Gastroesophageal sphincter (tissue), 4 donors: ENCODE measurements around the gene DDX51. TPM values are rescaled to one million over a fixed set of nuclear protein-coding genes. Genes with fewer than 3 reads are reported as not detected.
"Not testable (repeated sequence)": the region's sequence is repeated elsewhere in the genome, so short reads cannot be mapped to it uniquely, and the experiment has no call there.

ENCODE experiments used
- ATAC-seq: fragments of 150-250 bp; one replicate; pipeline ENCODE4 v1.9.1; 2016; ENCODE audit warnings: mild to moderate bottlenecking, moderate library complexity
- H3K27ac ChIP-seq, 4 donors: fragments of 200-600 bp; sonication (generic) in 3 of 4; 1 replicate in 3 of 4; 2 replicates in 1 of 4; pipeline ENCODE4 v1.5.1; 2016 to 2019
- H3K27me3 ChIP-seq: fragments of 200-600 bp; sonication (generic); one replicate; pipeline ENCODE4 v1.5.1; 2019
- H3K36me3 ChIP-seq, 2 donors: fragments of 200-600 bp; sonication (generic); one replicate each; pipeline ENCODE4 v1.5.1; 2019; ENCODE audit warnings: control low read depth in 1 of 2
- H3K4me1 ChIP-seq, 3 donors: fragments of 200-600 bp; sonication (generic); 1 replicate in 2 of 3; 2 replicates in 1 of 3; pipeline ENCODE4 v1.5.1; 2016 to 2019; ENCODE audit warnings: control low read depth in 2 of 3
- H3K4me3 ChIP-seq, 2 donors: fragments of 200-600 bp; sonication (generic); one replicate each; pipeline ENCODE4 v1.5.1; 2019; ENCODE audit warnings: mild to moderate bottlenecking in 1 of 2, moderate library complexity in 1 of 2
- H3K9me3 ChIP-seq, 3 donors: fragments of 200-600 bp; sonication (generic); one replicate each; pipeline ENCODE4 v1.5.1; 2017 to 2019; ENCODE audit warnings: control low read depth in 2 of 3
- EP300 ChIP-seq: sonication (generic); formaldehyde crosslinking; IDR thresholded peaks from one replicate; pipeline ENCODE4 v1.6.1; 2017; ENCODE audit warnings: antibody characterized with exemption, mild to moderate bottlenecking
- POLR2A ChIP-seq, 2 donors: fragments of 450-650 bp; IDR thresholded peaks; one replicate each; pipeline ENCODE4 v1.6.1; 2017; ENCODE audit warnings: antibody characterized with exemption in 2 of 2, mild to moderate bottlenecking in 2 of 2, moderate library complexity in 1 of 2
- POLR2AphosphoS5 ChIP-seq: sonication (generic); formaldehyde crosslinking; IDR thresholded peaks from one replicate; pipeline ENCODE4 v1.6.1; 2017; ENCODE audit warnings: antibody characterized with exemption
- WGBS, 2 donors: methylation state at CpG; one replicate each; pipeline ENCODE4 v1.1.5; 2018; ENCODE audit warnings: low coverage in 1 of 2; 5-methylcytosine and 5-hydroxymethylcytosine counted together
- total RNA-seq, 4 donors: library from RNA; depleted of rRNA; stranded (reverse); fragments of >200 nt; gene quantifications; one replicate each; pipeline ENCODE4 v1.1.0, GENCODE V29; 2016
- TF ChIP-seq, protein P1 (sequence below), 4 experiments: fragments of 200-600 bp in 2 of 4; fragments of 450-650 bp in 2 of 4; sonication (generic) in 1 of 4; IDR thresholded peaks; one replicate each; pipeline ENCODE4 v1.5.1; 2017 to 2019; ENCODE audit warnings: antibody characterized with exemption in 4 of 4, mild to moderate bottlenecking in 2 of 4, moderate library complexity in 2 of 4

Gene DDX51
- total RNA-seq, 4 donors from 2014 or later = 4.8 to 14.7 (median 11.7) TPM

DNA sequence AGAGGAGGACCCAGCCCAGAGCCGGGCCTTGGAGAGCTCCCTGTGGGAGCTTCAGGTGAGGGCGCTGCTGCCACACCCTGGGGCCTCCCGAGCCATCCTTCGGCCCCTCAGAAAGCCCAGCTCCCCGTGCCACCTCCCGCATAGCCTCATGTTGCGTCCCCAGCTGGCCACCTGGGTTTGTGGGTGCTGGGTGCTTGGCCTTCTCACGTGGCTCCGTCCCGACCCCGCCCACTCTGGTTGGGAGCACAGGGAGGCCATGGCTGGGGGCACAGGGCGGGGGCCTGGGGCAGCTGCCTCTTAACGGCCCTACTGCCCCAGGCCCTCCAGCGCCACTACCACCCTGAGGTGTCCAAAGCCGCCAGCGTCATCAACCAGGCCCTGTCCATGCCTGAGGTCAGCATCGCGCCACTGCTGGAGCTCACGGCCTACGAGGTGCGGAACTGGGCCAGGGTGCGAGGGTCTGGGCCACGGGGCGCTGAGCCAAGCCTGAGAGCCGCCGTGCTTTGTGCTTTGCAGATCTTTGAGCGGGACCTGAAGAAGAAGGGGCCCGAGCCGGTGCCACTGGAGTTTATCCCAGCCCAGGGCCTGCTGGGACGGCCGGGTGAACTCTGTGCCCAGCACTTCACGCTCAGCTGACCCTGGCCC, 7.8 kb upstream of the DDX51 start:
- no peak for ATAC-seq
- Histone ChIP-seq H3K4me3 (no peak overlapping the region), H3K36me3 (peaks cover 0 to 55% of the 10 kb centered on the region in 2 donors), H3K27me3 (no peaks in the 10 kb centered on the region), H3K27ac (no peak overlapping the region), H3K9me3 (no peaks in the 10 kb centered on the region), H3K4me1 (peaks cover 0 to 11% (median 5%) of the 10 kb centered on the region in 3 donors)
- no peak for TF ChIP-seq EP300
- no peak for TF ChIP-seq POLR2AphosphoS5
- TF ChIP-seq, protein P1, sequence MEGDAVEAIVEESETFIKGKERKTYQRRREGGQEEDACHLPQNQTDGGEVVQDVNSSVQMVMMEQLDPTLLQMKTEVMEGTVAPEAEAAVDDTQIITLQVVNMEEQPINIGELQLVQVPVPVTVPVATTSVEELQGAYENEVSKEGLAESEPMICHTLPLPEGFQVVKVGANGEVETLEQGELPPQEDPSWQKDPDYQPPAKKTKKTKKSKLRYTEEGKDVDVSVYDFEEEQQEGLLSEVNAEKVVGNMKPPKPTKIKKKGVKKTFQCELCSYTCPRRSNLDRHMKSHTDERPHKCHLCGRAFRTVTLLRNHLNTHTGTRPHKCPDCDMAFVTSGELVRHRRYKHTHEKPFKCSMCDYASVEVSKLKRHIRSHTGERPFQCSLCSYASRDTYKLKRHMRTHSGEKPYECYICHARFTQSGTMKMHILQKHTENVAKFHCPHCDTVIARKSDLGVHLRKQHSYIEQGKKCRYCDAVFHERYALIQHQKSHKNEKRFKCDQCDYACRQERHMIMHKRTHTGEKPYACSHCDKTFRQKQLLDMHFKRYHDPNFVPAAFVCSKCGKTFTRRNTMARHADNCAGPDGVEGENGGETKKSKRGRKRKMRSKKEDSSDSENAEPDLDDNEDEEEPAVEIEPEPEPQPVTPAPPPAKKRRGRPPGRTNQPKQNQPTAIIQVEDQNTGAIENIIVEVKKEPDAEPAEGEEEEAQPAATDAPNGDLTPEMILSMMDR (IDR thresholded peaks at IDR 0.05) = no peak
- no peak for TF ChIP-seq POLR2A (IDR thresholded peaks at IDR 0.05)
- 100% methylated on average over 1 of the region's 32 CpGs; no CpG with 5 or more reads in 1 of the 2 donors for WGBS, 2 donors

DNA sequence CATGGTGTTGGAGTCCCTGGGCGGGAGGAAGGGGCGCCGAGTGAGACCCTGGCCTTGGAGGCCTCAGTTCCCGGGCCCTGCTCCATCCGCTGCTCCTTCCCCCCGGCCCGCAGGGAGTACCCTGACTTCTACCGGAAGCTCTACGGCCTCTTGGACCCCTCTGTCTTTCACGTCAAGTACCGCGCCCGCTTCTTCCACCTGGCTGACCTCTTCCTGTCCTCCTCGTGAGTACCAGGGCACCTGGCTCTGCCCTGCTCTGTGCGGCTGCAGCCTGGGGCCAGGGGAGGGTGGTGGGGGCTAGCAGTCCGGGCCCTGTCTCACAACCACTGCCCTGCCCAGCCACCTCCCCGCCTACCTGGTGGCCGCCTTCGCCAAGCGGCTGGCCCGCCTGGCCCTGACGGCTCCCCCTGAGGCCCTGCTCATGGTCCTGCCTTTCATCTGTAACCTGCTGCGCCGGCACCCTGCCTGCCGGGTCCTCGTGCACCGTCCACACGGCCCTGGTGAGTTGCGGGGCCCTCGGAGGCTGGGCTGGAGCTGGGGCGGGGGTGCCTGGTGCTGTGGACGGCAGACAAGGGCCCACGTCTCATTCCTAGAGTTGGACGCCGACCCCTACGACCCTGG, 7.1 kb upstream of the DDX51 start:
- H3K27me3 ChIP-seq = no peaks in the 10 kb centered on the region
- ATAC-seq = no peak
- peaks cover 0 to 55% of the 10 kb centered on the region in 2 donors for H3K36me3 ChIP-seq
- H3K9me3 ChIP-seq = no peaks in the 10 kb centered on the region
- WGBS, 2 donors = 93% methylated on average over 6 of the region's 36 CpGs; no CpG with 5 or more reads in 1 of the 2 donors
- H3K4me3 ChIP-seq = no peak overlapping the region
- H3K4me1 ChIP-seq = peaks cover 0 to 11% (median 5%) of the 10 kb centered on the region in 3 donors
- TF ChIP-seq EP300 (no peak), POLR2AphosphoS5 (no peak), POLR2A (IDR thresholded peaks at IDR 0.05) (no peak)
- TF ChIP-seq, protein P1 (IDR thresholded peaks at IDR 0.05) = no peak
- H3K27ac ChIP-seq = no peak overlapping the region

DNA sequence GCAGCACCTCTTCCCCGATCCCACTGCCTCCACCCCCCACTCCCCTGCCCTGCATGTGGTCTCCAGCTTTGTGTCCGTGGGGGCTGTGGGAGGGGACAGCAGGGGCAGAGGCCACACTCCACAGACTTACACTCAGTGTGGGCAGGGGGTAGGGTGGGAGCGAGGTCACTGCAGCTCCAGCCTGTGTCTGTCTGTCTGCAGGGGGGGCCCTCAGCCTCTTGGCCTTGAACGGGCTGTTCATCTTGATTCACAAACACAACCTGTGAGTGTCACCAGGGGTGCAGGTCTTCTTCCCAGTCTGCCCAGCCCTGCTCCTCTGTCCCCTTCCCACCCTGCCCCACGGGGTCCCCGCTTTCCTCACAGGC, 6.6 kb upstream of the DDX51 start:
- peaks cover 0 to 54% of the 10 kb centered on the region in 2 donors for H3K36me3 ChIP-seq
- H3K27ac ChIP-seq = no peak overlapping the region
- ATAC-seq = no peak
- no CpG with 5 or more reads among the region's 6 CpGs for WGBS, 2 donors
- H3K4me1 ChIP-seq = peaks cover 0 to 16% (median 5%) of the 10 kb centered on the region in 3 donors
- H3K27me3 ChIP-seq = no peaks in the 10 kb centered on the region
- TF ChIP-seq POLR2A (IDR thresholded peaks at IDR 0.05) (no peak), POLR2AphosphoS5 (no peak), EP300 (no peak)
- TF ChIP-seq, protein P1 (IDR thresholded peaks at IDR 0.05) = no peak
- no peaks in the 10 kb centered on the region for H3K9me3 ChIP-seq
- no peak overlapping the region for H3K4me3 ChIP-seq

DNA sequence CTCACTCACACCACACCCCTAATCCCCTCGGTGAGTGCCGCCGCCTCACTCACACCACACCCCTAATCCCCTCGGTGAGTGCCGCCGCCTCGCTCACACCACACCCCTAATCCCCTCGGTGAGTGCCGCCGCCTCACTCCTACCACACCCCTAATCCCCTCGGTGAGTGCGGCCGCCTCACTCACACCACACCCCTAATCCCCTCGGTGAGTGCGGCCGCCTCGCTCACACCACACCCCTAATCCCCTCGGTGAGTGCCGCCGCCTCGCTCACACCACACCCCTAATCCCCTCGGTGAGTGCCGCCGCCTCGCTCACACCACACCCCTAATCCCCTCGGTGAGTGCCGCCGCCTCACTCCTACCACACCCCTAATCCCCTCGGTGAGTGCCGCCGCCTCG, 5.4 kb upstream of the DDX51 start:
- not testable (repeated sequence) for H3K9me3 ChIP-seq, H3K27ac ChIP-seq, H3K27me3 ChIP-seq, ATAC-seq, H3K4me3 ChIP-seq
- peaks cover 0 to 54% of the 10 kb centered on the region in 2 donors for H3K36me3 ChIP-seq
- peaks cover 0 to 27% (median 13%) of the 10 kb centered on the region in 3 donors for H3K4me1 ChIP-seq
- WGBS, 2 donors = no CpG with 5 or more reads among the region's 32 CpGs

DNA sequence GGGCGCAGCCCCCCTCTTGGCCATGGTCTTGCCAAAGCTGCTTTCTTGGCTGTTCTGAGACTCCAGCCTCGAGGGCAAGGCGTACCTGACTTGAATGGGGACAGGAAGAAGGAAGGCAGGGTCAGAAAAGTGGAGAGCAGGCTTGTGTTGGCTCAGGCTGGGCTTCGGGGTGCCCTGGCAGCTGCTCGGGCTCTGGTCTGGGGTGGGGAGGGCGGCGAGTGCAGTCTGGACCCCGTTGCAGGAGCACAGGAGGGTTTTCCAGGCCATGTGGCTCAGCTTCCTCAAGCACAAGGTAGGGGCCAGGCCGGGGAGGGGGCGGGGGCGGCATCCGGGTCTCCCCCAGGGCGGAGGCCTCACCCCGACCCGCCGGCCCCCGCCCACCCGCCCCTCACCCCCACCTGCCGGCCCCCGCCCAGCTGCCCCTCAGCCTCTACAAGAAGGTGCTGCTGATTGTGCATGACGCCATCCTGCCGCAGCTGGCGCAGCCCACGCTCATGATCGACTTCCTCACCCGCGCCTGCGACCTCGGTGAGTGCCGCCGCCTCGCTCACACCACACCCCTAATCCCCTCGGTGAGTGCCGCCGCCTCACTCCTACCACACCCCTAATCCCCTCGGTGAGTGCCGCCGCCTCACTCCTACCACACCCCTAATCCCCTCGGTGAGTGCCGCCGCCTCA, 4.4 kb upstream of the DDX51 start:
- Histone ChIP-seq H3K9me3 (no peaks in the 10 kb centered on the region), H3K36me3 (peaks cover 0 to 54% of the 10 kb centered on the region in 2 donors)
- 80 to 100% methylated on average over 1 to 6 of the region's 41 CpGs for WGBS, 2 donors

More for the DNA sequence above, 4.4 kb upstream of the DDX51 start:
- Histone ChIP-seq H3K27ac (no peak overlapping the region), H3K4me3 (no peak overlapping the region), H3K27me3 (no peaks in the 10 kb centered on the region), H3K4me1 (peaks cover 0 to 19% (median 8%) of the 10 kb centered on the region in 3 donors)
- no peak for TF ChIP-seq POLR2A (IDR thresholded peaks at IDR 0.05)
- ATAC-seq = no peak
